HG03175 (cell line): ENCODE data around the gene RLN3.

Source experiments
- ATAC-seq: cut with Tn5 transposase; IDR thresholded peaks from one replicate; pipeline ENCODE4 v1.9.1; 2021; ENCODE audit warnings: mild to moderate bottlenecking, moderate library complexity; ENCODE audit not compliant: unreplicated experiment

RLN3 gene

DNA sequence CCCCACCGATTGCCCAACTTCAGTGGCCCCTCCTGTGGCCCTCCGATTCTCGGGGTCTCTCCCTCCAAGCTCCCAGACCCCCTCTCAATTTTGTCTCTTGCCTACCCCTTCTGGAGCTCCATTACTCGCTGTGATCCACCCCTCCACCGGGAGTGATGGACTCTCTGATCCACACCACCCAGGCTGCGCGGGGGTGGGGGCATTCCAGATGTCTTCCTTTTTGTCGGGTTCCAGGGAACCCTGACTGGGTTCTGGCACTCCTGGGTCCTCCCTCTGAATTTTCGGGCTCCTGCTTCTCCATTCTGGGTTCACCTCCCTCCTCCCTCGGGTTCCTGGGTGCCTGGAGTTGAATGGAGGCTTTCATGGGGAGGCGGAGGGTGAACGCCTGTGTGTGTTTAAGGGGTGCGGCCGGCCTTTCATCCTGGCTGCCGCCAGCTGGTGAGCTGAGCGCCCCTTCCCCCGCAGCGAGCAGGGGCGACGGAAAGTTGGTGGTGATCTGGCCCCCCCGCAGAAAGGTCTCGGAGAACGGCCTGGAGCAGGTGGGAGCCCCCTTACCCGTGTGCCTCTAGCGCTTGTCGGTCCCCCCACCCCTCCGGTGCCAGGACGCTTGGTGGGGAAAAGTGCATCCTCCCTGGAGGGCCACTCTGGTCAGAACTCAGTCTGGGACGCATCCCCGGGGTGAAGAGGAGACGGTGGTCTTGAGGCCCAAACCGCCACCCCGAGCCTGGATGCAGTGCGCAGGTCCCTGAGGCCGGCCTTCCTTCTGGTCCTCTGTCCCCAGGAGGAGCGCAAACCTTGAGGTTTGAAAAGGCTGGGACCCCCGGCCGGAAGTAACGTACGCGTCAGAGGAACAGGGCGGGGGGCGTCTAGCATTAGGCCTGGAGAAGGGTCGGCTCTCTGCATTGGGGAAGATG lies 46.2 kb downstream of the RLN3 start:
- no peak for ATAC-seq

DNA sequence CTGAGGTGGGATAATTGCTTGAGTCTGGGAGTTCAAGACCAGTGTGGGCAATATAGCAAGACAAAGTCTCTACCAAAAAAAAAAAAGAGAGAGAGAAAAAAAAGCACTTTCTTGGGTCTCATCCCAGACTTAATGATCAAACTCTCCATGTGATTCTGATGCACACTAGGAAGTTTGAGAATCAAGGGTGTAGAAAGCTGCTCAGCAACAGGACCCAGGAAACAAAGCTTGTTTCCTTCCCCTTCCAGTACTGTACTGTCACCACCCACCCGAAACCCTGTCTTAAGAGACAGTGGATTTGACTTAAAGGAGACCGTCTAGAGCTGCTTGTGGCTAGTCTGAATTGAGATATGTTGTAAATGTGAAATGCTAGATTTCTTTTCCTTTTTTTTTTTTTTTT lies 50.5 kb downstream of the RLN3 start:
- no peak for ATAC-seq
